Measurements from ENCODE around the gene ASXL3.

DNA sequence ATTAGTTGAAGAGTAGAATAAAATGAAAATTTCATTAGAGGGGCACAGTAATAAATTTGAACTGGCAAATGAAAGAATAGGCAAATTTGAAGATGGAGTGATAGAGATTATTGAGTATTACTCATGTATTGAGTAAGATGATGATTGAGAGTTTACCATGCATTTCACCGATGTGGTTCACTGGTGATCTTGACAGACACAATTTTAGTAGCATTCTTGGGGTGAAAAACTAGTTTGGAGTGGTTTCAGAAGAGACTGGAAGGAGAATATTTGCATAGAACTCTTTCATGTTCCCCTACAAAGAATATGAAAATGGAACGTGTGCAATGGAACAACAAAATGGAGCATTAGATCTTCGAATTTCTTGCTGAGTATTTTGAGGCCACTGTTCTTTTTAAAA, 121.4 kb downstream of the ASXL3 start:
- no peak for TF ChIP-seq CTCF (IDR thresholded peaks at IDR 0.05)
- no peak for TF ChIP-seq POLR2A (IDR thresholded peaks at IDR 0.05)

All from thyroid gland (tissue), 4 donors.